Ramos (cell line): ENCODE measurements around the gene P2RX4.
"Not testable (repeated sequence)": the region's sequence is repeated elsewhere in the genome, so short reads cannot be mapped to it uniquely, and the experiment has no call there.

ENCODE experiments used
- in situ Hi-C: fragments of 300-500 bp; cut with MboI; formaldehyde crosslinking; loops from one replicate; pipeline ENCODE4 v1.14.3; 2022; ENCODE audit warnings: low sequenced_read_pairs; ENCODE audit not compliant: unreplicated experiment

P2RX4 gene

DNA sequence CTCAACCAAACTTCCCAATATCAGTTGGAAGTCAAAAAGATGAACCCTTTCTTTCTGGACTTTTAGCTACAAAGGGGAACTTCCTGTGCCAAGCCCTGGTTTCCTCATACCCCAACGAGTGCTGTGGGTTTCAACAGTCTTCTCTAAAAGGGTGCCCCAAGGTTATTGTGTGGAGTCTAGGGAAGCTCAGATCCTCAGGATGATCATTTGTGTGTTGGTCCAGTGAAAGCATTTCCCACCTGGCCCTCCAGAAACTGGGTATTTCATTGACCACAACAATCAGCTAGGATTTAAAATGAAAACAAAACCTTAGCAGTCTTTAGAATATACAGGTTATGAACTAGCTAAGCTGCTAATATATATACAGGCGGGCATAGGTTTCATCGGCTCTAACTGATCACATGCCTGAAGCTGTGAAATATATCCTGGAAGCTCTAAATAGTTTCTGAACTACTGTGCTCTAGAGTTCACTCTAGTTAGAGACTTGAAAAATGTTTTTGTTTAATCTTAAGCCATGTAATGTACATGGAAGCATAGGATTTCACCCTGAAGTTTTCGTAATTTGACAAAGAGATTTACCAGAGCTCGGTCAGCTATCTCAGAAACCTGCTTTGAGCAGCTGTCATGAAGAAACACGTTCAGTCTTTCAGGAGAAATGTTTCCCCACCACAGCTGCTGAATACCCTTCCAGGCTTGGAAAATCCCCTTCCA, 29.6 kb downstream of the P2RX4 start:
- in situ Hi-C loops = no loop called here

DNA sequence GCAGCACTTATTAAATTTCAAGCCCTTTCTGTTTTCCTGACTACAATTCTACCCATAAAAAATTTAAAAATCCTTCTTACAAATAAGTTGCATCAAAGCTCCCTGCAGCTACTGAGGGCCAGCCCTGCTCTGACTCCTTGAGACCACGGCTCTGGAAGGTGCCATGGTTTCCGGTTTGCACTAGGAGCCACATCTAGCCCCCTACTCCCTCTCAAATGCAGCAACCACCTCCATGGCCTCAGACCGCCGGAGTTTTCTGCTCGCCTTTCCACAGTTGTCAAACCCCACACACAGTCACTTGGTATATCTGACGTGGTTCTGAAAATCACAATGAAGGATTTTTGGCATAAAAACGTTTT, 30.1 kb downstream of the P2RX4 start:
- in situ Hi-C loops = no loop called here

DNA sequence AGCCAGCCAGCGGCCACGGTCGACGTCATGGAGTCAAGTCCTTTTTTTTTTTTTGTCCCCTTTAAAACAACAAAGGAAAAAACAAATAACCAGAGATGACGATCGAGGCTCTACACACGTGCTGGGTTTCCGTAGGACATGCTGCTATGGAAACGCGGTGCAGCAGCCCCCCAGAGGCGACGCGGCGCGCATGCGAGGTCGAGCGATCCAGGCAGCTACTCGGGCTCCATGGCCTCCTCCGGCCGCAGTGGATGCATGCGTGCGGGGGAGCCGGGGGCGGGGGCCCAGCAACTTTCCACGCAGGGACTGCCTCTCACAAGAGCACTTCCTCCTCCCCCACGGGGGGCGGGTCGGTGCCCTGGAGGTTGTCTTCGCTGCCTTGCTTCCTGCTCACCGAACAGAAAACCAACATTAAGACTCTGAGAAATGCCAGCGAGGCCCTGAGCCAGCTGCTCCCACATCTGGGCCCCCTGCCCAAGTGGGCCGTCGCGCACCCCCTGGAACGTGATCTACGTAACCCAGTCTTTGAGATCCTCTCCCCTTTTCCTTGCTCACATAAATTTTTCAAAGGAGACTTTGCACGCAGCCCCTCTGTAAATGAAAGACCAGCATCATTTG, 30.7 kb downstream of the P2RX4 start:
- in situ Hi-C loops = no loop called here

DNA sequence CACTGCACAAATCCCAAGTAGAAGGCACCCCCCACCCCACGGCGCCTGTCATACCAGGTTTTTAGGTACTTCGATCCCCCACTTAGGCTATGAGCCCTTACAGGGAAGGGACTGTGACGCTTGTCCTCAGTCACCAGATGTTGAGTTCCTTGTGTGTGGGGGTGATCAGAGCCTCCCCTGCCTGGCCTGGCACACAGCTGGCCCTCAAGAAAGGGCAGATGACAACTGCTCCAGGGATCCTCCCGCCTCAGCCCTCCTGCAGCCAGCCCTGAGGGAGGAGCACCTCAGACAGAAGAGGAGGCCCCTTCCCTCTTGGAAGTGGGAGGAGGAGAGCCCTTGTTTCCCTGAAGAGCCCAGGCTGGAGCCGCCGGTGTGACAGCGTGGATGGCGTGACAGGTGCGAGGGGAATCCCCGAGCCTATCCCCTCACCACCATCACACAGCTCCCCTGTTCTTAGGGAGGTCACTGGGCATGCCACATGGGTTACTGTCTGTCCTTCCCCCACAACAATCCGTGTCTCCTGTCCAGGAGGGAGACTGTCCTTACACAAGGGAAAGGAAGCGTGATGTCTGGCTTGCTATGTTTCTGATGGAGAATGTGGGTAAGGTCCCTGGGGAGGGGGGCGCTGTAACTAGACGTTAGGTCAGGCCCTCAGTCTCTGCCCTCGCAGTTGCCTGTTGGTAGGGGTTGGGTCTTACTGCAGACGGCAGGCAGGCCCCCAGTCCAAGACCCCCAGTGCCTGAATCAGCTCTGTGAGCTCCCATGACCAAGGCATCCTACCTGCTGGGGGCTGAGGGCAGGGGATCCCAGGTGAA, 31.4 kb downstream of the P2RX4 start:
- in situ Hi-C loops = no loop called here

DNA sequence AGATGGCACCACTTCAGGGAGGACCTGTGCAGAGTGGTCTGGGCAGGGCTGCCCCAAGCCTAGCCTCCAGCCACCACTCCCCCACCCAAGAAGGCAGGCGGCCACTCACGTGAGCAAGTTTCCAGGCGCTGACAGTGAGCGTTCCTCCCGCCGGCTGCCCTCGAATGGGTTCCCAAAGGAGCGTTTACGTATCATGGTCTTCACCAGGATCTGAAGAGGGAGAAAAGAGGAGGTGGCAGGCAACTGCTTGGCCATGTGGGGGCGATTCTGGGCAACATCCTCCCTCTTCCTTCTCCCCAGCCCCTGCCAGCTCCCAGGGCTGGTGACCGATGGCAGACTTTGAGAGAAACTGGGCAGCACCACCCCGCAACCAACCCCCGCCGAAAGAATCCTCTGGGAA, 35.1 kb downstream of the P2RX4 start:
- in situ Hi-C loops = no loop called here

DNA sequence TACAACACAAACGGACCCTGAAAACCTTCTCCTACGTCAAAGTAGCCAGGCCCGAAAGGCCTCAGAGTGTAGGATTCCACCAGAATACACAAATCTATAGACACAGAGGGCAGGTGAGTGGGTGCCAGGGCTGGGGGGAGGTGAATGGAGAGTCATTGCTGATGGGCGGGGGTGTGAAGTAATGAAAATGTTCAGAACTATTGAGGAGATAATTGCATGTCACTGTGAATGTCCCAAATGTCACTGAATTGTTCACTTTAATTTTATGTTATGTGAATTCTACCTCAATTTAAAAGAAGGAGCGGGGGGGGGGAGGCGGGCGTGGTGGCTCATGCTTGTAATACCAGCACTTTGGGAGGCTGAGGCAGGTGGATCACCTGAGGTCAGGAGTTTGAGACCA, 36.0 kb downstream of the P2RX4 start:
- in situ Hi-C loops = no loop called here

DNA sequence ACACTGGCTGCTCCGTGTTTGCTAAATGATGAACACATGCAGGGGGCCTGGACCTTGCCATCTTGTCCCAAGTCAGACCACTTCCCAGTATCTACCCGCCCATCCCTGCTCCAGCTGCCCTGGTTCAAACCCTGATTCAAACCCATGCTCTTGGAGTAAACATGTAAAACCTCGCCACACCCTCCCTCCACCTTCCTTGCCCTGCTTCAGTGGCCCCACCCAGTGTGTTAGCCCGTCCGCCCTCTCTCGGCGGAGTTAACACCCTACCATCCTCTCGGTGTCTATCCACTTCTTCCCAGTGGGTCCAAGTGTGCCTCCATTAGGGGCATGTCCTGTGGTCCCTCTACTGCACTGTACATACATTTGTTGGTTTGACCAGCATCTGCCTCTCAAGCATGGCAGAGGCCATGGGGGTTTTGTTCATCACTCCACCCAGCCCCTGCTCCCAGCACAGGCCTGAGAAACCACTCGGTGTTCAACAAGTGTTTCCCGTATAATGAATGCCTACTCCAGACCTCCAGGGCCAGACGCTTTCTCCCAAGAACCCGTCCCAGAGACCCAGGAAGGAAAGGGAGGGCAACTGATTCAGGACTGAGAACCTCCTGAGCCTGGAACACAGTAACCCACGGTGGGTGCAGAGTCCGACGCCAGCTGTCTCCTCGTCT, 37.1 kb downstream of the P2RX4 start:
- in situ Hi-C loops = no loop called here

DNA sequence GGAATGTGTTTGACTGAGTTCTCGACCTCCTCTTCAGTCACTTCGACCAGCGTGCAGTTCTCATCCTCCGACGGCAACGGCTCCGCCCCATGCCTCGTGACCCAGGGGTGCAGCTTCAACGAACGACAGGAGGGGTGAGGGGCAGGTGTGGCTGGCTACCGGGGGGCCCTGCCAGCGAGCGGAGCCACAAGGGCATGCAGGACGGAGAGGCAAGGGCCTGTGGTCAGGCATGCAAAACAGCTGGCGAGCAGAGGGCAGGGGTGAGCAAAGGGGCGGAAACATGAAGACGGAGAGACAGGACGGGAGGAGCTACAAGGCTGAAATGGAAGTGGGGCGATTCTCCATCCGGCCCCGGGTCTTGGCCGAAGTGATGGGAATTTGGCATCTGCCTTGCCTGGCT, 38.7 kb downstream of the P2RX4 start:
- in situ Hi-C loops = no loop called here

DNA sequence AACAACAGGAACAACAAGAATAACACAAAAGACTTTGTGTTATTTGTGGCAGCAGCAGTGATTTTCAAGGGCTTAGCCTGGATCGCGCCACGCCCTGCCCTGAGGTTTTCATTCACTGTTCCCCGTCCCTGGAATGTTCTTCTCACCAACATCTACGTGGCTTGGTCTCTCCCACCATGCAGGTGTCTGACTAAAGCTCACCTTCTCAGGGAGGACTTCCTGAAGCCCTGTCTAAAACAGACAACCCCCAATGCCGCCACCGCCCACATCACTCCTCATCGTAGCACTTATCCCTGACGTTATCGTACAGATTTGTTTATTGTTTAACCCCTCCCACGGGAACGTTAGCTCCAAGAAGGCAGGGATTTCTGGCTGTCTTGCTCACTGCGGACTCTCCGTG, 40.4 kb downstream of the P2RX4 start:
- in situ Hi-C loops = no loop called here

DNA sequence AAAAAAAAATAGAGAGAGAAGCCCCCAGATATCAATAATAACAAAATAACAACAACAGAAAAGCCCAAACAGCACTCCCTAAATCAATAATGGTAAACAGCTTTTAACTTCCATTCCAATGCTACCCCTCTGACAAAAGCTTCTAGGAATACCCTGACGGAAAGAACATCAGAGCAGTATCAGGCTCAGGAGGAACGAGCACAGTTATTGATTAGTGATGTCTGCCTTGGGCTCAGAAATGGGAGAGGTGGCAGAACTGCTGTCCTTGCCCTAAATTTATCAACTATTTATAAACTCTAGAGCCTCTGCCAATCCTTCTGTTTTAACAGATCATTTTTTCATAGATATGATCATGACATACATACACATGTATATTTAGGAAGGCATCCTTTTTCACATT, 41.9 kb downstream of the P2RX4 start:
- in situ Hi-C loops = no loop called here

DNA sequence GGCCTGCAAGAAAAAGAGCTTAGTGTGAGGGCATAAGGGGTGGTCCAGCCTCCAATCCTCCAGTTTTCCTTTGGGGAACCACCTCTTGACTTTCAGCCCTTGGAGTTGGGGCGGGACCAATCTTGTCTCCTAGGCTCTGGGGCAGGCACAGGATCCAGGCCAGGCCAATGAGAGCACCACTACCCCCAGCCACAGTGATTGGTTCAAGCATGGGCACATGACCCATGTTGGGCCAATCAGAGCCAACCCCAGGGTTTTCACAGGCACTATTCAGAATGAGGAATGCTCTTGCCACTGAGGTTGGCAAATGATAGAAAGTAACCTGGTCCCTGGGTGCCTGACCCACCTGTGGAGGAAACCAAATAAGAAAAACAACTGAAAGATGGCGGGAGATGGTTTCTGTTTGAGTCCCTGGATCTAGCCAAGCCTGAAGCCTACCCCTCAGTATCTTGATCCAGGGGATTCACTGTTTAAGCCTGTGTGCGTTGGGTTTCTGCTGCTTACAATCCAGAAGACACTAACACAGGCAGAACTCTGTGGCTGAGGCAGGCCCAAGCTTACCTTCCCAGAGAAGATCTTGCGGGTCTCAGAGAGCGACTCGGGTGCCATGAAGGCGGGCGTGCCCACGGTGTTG, 42.9 kb downstream of the P2RX4 start:
- in situ Hi-C loops = no loop called here

DNA sequence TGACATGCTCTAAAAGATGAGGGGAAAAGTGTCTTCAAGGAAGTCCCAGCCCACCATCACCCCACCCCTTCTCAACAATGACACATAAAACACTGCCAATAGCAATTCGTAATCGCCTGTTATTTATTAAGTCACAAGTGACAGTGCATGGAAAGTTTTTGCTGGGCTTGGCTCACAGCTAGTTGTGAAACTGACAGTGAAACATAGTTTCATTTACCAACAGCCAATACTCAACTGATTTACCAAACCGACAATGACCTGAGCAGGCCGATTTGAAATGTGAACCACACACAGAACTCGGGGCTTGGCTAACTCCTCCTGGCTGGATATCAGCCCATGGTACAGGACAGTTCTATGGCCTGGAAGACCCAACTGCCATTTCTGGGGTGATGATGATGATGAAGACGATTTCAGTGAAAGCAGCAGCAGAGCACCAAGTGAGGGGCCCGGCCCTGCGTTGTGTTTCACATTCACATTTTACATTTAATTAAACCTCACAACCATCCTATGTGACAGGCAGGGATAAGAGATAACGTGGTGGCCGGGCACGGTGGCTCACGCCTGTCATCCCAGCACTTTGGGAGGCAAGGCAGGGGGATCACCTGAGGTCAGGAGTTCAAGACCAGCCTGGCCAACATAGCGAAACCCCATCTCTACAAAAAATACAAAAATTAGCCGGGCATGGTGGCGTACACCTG, 43.9 kb downstream of the P2RX4 start:
- in situ Hi-C loops = no loop called here

DNA sequence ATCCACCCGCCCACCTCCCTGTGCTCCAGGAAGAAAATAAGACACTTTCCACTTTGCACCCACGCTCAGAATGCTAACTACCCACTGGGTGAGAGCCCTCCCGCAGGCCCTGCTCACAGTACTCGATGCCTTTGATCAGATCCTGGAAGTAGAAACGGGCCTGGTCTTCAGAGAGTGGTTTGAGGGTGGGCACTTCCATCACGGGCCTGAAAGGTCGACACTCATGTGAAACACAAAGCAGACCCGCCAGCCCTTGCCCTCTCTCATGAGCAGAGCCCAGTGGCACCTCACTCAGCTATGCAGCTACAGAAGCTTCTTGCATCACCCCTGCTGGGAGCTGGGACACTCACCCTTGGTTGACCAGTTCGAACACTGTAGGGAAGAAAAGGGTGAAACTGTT, 45.5 kb downstream of the P2RX4 start:
- in situ Hi-C loops = no loop called here

DNA sequence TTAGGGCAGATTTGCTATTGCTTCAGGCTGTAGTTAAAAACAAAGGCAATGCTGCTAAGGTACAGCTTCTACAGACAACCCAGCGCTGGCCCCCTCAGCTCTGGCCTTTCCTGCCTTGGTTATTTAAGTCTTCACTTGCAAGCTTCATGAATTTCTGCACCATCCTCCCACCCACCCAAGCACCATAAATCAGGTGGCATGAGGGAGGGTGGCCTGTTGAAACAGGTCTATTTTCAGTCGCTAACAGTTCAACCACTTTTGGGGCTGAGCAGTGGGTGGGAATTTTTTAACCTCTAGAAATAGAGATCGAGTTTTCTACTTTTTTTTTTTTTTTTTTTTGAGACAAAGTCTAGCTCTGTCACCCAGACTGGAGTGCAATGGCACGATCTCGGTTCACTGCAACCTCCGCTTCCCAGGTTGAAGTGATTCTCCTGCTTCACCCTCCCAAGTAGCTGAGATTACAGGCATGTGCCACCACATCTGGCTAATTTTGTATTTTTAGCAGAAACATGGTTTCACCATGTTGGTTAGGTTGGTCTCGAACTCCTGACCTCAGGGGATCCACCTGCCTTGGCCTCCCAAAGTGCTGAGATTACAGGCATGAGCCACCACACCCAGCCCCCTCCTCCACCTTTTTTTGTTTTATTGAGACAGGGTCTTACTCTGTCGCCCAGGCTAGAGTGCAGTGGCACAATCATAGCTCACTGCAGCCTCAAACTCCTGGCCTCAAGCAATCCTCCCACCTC, 47.9 kb downstream of the P2RX4 start:
- in situ Hi-C loops = not testable (repeated sequence)

DNA sequence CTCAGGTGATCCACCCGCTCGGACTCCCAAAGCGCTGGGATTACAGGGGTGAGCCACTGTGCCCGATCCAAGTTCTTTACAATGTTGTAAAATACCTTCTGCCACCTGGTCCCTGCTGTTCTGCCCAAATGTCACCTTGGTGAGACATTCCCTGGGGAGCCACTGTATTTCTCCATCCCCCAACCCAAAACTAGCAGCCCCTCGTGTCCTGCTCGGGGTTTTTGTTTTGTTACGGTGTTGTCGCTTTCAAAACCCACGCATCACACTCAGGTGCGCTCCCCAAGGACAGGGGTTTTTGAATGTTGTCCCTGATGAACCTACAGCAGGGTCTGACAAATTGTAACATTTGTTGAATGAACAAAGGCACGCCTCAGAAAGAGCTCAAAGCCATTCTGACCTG, 49.1 kb downstream of the P2RX4 start:
- in situ Hi-C loops = no loop called here

DNA sequence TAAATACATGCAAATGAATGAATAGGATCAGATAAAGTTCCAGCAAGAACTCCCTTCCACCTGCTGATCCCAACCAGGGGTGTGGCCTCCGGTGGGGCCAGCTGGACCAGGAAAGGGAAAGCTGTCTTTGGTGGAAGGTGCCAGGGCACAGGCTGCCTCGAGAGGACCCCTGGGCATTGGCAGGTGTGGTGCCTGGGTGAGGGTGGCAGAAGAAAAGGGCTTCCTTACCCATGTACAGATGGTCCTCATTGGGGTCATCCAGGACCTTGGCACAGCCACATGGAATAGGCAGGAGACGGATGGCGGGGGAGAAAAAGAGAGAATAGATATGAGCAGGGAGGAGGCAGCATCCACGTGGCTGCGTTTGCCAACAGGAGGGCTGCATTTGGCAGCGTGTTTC, 50.2 kb downstream of the P2RX4 start:
- in situ Hi-C loops = no loop called here

DNA sequence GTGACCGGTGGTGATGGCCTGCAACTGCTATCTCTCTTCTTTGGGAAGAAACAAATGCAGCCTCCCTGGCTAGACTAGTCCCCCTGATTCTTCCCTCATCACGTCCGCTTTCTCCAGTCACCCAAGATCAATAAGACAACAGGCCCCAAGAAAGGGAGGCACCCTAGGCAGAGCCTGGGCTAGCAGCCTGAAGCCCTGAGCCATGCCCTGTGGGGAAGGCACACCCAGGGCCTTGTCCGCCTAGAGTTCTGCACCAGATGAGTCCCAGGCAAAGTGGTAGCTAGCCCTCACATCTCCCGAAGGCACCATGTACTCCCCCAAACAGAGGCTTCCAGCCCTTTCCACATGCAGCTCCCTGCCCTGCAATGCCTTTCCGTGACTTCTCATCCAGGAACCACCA, 51.5 kb downstream of the P2RX4 start:
- in situ Hi-C loops = no loop called here

DNA sequence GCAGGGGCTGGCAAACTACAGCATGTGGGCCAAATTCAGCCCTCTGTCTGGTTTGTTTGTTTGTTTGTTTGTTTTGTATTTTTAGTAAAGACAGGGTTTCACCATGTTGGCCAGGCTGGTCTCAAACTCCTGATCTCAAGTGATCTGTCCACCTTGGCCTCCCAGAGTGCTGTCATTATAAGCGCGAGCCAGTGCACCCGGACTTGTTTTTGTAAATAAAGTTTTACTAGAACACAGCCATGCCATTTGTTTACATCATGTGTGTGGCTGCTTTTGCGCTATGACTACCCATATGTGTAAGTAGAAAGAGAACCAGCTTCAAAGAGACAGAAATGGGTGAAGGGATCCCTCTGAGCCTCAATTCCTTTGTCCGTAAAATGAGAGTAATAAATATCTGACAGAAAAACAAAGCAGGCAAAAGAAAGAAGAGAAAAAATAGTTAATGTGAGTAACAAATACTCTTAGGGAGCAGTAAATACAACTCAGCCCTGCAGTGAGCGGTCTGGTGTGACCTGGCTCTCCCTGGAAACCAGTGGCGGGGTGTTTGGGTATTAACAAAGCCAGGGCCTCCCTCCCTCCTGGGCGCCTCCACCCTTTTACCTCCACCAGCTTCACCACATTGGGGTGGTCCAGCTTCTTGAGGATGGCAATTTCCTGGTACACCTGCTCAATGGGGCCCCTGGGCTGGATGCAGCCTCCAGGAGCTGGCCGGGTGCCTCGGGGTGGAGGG, 53.4 kb downstream of the P2RX4 start:
- in situ Hi-C loops = no loop called here

DNA sequence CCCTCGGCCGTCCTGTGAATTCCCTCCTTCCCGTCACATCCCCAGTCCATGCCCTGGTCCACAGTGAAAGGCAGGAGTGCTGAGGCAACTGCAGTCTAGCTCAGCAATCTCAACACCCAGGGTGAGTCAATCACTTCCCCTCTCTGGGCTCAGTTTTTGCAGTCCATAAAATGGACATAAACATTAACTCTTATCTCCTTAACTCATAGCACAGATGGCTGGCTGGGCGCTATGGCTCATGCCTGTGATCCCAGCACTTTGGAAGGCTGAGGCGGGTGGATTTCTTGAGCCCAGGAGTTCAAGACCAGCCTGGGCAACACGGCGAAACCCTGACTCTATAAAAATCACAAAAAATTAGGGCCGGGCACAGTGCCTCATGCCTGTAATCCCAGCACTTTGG, 54.2 kb downstream of the P2RX4 start:
- in situ Hi-C loops = no loop called here
